NCI-H1417 treated with DMSO at 0.1 percent for 48 hours (cell line): ENCODE data around the gene PROP1.
"Not testable (repeated sequence)": the region's sequence is repeated elsewhere in the genome, so short reads cannot be mapped to it uniquely, and the experiment has no call there.

Experiments
- DNase-seq: peaks from one replicate; lab custom pipeline; 2025; lab: John Stamatoyannopoulos, UW

The PROP1 gene

DNA sequence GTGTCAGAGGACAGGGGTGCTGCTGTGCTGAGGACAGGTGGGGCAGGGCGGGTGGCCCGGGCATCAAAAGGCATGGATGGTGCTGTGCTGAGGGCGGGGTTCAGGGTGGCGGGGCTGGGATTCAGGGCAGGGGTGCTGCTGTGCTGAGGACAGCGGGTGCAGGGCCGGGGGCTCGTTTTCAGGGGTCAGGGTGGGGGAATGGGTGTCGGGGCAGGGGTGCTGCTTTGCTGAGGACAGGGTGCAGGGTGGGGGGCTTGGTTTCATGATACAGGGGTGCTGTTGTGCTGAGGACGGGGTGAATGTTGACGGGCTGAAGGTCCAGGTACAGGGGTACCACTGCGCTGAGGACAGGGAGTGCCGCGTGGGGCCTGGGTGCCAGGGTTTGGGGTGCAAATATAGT lies 50.9 kb downstream of the PROP1 start:
- DNase-seq: not testable (repeated sequence)

DNA sequence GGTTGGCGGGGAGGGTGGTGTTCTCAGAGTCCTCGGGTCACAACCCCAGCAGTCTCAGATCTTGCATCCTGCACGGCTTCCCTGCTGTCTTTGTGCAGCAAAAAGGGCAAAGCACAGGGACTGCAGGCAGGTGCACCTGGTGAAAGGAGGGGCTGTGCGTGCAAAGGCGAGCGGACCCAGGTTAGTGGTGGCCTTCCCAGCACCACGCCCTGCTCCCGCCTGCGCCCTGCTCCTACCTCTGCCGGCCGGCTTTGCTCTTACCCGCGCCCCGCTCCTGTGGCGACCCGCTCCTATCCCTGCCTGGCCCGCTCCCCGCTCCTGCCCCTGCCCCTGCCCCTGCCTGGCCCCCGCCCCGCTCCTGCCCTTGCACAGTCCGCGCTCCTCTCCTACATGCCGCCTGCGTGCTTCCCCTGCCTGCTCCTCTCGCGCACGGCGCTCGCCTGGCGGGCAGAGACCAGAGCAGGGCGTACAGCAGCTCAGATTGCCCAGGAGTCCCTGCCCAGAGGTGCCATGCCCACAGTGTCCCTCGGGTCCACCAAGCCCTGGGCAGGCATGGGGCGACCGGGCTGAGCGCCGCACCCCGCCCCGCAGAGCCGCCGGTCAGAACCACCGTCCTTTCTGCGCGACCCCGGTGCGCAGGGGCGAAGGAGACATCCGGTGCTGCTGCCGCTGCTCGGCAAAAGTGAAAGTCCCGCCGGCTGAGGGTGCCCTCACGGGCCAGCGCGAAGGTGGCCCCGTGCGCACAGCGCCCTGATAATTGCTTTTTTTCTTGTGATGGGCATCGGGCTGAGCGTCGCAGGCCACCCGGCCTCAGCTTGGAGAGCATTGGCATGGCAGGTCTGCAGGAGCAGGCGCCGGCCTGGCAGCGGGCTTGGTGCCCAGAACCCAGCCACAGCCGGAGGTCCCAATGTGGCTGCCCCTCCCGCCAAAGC lies 52.0 kb downstream of the PROP1 start:
- DNase-seq: not testable (repeated sequence)

DNA sequence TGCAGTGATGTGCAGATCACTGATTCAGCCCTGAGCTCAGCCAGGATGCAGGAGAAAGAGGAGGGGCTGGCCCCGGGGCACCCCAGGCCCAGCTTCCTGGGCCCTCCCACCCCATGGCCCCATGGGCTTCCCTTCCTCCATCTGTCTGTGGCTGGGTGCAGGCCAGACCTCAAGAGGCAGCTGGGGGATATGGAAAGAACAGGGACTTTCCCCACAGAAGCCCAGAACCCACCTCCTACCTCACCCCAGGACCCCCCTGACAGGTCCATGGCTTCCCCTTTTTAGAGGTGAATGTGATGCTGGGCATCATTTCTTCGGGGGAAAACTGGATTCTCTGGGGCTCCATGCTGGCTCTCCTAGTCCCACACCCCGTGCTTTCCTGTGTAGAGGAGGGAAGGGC lies 53.1 kb downstream of the PROP1 start:
- DNase-seq: not testable (repeated sequence)
